ENCODE results near the gene VPS11.
"Not testable (repeated sequence)": the region's sequence is repeated elsewhere in the genome, so short reads cannot be mapped to it uniquely, and the experiment has no call there.

The VPS11 gene

GRCh38 chr11:119067371-119068222 is at the start of gene VPS11:
Gene VPS11, plus strand, starts transcription at chr11:119067818. Its CDS starts 6 bp downstream, at chr11:119067824.
- DNase-seq, result peak; percentile 100

DNA sequence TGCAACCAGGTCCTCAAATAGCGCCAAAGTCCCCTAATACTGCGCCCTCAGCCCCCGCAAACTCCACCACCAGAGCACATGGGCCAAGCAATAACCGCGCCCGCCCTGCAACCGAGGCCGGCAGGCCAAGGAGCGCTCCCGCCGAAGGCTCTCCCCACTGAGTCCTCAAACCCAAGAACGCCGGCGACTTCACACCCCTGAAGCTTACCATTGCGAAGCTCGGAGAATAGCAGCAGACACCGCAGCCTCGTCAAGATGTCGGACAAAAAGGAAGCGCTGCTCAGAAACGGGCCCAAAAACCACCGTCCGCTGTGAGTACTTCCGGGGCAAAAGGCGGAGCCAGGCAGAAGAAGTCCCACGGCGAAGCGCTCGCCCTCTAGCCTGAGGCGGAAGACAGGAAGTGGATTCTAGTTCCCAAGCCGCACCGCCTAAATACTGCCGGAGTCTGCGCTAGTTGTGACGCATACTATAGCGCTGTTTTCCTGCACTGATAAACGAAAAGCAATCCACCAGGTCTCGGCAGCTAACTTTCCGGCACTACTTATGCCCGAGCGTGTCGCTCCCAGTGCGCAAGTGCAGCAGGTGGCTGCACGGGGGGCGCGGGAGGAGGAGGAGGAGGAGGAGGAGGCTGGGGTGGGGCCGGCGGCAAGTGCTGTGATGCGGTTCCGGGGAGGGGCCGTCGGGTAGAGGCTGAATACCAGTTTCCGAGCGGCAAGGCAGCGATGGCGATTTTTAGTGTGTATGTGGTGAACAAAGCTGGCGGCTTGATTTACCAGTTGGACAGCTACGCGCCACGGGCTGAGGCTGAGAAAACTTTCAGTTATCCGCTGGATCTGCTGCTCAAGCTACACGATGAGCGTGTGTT is 49.3 kb upstream of the VPS11 start, which contains the start of the genes RPS25 and TRAPPC4:
Gene RPS25 (minus strand): TSS at position 270 of the 865 bp plus-strand sequence. CDS start 59 bp downstream, at position 211.
Gene TRAPPC4 (plus strand): TSS at position 693 of the 865 bp plus-strand sequence. CDS start 30 bp downstream, at position 723.
- DNase-seq, result peak; percentile 100

DNA sequence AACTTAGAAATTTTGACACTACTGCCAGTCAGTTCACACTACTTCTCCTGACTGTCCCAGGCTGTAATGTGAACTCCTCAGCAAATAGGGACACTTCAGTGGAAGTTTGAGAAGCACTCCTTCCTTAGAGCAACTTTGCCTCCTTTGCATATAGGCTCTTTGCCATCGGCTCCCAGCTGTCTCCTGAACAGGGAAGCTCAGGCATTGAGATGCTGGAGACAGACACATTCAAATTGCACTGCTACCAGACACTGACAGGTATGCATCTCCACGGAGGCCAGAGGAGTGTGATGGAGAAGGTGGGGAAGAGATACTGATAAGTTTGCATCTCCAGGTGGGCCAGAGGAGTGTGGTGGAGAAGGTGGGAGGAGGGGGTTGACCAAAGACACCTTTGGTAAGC is 47.6 kb upstream of the VPS11 start:
- DNase-seq, result no peak

- no peak for DNase-seq
Observed at GRCh38 chr11:119021631-119022030, 46.0 kb upstream of the VPS11 start.

- DNase-seq, result no peak
Observed at GRCh38 chr11:119023741-119024140, 43.9 kb upstream of the VPS11 start.

DNA sequence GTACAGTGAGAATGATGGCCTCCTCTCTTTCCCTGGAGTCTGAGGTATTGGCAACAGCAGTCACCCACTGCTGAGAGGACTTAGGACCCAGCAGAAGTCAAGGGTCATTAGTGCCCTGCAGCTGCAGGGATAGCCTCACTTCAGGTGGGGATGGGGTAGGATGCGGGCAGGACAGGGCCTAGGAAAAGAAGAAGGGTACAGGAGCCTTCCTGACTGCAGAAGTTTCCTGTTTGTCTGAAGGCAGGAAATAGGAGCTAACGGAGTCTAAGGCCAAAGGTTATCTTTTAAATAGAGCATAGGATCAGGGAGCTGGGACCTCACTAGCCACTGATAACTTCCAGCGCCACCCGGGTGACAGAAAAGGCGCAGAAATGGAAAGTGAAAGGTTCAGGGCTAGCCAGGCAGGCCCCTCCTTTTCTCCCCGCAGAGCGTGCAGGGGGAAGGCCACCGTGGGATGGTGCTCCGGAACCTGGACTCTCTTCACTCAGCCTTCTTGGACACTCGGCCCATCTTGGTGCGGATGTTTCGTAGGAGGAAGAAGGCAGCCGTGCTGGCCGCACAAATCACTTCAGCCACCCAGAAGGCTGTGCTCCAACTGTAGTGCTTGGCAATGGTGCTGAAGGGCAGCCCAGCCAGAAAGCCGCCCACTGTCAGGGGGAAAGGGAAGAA is 43.1 kb upstream of the VPS11 start:
- no peak for DNase-seq

DNA sequence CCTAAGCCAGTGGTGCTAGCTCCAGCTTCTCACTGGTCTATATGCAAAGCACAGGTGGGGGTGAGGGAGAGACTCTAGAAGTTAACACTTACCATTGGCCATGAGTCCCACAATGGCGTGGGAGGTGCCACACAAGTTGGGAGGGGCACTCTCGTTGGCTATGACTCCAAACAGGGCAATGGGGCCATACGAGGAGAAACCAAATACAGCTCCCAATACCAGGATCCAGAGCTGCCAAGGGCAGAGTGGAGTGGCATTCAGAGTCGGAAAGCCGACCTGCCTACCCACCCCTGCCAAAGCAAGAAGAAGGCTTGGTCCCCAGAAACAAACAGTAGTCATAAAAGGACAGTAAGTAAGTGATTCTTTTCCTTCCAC is 42.5 kb upstream of the VPS11 start:
- DNase-seq, result no peak

GRCh38 chr11:119025541-119025940 is 42.1 kb upstream of the VPS11 start:
- DNase-seq, result no peak

DNA sequence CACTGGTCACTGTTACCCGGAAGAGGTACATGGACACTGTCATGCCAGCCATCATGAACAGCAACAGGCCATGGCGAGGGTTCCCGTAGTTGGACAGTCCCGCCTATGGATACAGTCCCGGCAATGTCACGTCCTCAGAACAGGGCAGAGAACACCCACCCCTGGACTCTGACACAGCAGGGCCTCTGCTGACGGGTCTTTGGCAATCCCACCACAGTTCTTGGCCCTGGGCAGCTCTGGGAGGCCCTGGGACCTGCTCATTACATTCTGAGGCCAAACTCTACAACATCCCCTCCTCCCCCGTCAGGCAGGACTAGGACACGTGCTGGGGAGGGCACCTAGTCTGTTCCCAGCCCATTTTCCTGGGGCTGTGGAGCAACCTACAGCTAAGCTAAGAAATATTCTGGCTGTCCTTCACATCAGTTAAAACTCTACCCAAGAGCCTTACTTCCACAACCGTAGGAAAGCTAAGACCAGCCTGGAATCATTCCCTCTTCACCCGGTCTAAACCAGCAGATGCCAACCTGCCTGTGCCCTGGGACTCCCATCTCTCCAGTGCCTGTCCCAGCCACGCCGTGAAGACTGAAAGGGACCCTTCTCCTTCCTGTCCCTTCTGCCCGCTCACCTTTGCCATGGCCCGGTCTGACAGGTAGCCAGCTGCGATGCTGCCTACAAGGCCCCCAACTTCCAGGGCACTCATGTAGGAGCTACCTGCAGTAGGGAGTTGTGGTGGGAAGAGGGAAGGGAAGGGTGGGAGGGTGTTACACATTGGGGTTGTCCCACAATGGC is 41.4 kb upstream of the VPS11 start:
- DNase-seq, result no peak

DNA sequence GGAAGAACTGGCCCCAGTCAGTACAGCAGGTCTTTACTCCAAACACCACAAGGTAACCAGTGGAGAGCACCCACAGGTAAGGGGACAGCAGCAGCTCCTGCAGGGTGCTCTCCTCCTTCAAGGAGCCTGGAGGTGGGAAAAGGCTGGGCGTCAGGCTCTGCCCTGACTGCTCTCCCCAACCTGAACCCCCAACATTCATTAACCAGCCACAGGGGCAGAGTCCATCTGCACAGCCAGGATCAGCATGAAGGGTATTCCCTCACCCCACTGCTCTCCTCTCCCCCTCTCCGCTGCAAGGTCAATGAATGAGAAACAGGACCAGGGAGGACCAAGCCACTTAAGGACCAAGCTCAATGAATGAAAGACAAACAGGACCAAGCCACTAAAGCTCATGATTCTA is 40.6 kb upstream of the VPS11 start:
- DNase-seq, result no peak

DNA sequence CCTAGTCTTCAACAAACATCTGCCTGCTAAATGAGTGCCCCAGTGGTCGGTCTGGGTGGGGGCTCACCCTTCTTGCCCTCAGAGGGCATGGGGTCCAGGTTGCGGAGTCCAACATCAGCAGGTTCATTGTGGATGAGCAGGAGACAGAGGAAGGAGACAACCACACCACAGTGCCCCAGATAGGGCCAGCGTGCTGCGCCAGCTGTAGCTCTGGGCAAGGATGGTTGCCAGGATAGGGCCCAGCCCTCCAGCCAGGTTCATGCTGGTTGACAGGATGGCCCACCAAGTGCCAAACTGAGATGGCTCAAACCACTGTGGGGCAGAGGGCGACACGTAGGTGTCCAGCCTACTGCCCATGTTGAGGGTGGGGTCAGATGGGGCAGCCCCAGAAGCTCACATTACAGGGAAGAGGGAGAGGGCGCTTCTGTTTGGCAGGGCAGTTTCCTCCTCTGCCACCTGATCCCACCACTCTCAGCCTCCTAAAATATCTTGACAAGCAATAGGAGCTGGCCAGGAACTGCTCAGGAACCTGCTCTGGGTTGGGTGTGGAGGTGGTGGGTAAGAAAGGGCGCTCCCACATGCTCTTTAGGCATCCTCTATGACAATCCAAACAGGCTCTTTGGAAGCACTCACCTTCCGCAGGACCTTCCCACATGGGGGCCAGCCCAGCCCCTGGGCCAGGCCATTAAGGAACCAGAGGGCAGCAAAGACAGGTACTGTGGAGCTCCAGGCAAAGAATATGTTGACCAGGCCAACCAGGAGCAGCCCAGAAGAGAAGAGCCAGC is 39.9 kb upstream of the VPS11 start:
- no peak for DNase-seq

- DNase-seq, result no peak
Observed at GRCh38 chr11:119028346-119029068, 39.1 kb upstream of the VPS11 start.

GRCh38 chr11:119029069-119029339 is 38.6 kb upstream of the VPS11 start:
- DNase-seq, result no peak

GRCh38 chr11:119029340-119030028 is 38.1 kb upstream of the VPS11 start:
- DNase-seq, result peak; percentile 56

- no peak for DNase-seq
Observed at GRCh38 chr11:119030029-119030328, 37.6 kb upstream of the VPS11 start.

- peak; percentile 100 for DNase-seq
Observed at GRCh38 chr11:119030329-119031047, 37.1 kb upstream of the VPS11 start, which contains the start of gene SLC37A4. Gene SLC37A4, minus strand, starts transcription at chr11:119030877.

GRCh38 chr11:119031912-119032280 is 35.7 kb upstream of the VPS11 start:
- no peak for DNase-seq

- DNase-seq, result not testable (repeated sequence)
Observed at GRCh38 chr11:119033421-119033820, 34.2 kb upstream of the VPS11 start.

DNA sequence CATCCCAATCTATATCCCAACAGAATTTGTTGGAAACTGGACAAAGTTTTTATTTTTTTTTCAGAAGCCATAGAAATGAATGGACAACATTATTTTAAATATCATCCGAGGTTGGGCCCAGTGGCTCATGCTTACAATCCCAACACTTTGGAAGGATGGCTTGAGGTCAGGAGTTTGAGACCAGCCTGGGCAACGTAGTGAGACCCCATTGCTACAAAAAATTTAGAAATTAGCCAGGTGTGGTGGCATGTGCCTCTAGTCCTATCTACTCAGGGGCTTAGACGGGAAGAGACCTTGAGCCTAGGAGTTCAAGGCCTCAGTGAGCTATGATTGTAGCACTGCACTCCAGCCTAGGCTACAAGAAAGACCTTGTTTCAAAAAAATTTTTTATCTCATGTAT is 32.8 kb upstream of the VPS11 start:
- no peak for DNase-seq

GRCh38 chr11:119038884-119039283 is 28.7 kb upstream of the VPS11 start:
- no peak for DNase-seq
